ENCODE data around the gene ADARB1.

ADARB1 gene

GRCh38 chr21:45120975-45121374 is 46.6 kb downstream of the ADARB1 start:
- peak; percentile 75 to 98 for DNase-seq (ENCODE audit: low spot score in 2 of 2)
- Histone ChIP-seq H3K27me3 (ENCODE audit: low read depth) (no peaks in the 10 kb centered on the region), H3K4me1 (peaks cover 16% of the 10 kb centered on the region), H3K9me3 (no peaks in the 10 kb centered on the region), H3K4me3 (no peak overlapping the region), H3K36me3 (replicated peaks) (no peaks in the 10 kb centered on the region)
- in situ Hi-C loops (cut with MboI; ENCODE audit: low sequenced_read_pairs): no loop called here

GRCh38 chr21:45122030-45122429 is 47.6 kb downstream of the ADARB1 start:
- Histone ChIP-seq H3K9me3 (no peaks in the 10 kb centered on the region), H3K4me1 (peaks cover 16% of the 10 kb centered on the region), H3K36me3 (replicated peaks) (no peaks in the 10 kb centered on the region), H3K27me3 (ENCODE audit: low read depth) (no peaks in the 10 kb centered on the region), H3K4me3 (no peak overlapping the region)
- in situ Hi-C loops (cut with MboI; ENCODE audit: low sequenced_read_pairs): no loop called here
- DNase-seq (ENCODE audit: low spot score in 2 of 2): no peak

GRCh38 chr21:45122432-45123132 is 48.2 kb downstream of the ADARB1 start:
- peaks cover 16% of the 10 kb centered on the region for H3K4me1 ChIP-seq
- no peaks in the 10 kb centered on the region for H3K27me3 ChIP-seq (ENCODE audit: low read depth)
- H3K36me3 ChIP-seq (replicated peaks): no peaks in the 10 kb centered on the region
- H3K4me3 ChIP-seq: no peak overlapping the region
- in situ Hi-C loops (cut with MboI; ENCODE audit: low sequenced_read_pairs): no loop called here
- DNase-seq (ENCODE audit: low spot score in 2 of 2): no peak
- no peaks in the 10 kb centered on the region for H3K9me3 ChIP-seq

- H3K27me3 ChIP-seq (ENCODE audit: low read depth): no peaks in the 10 kb centered on the region
- in situ Hi-C loops (cut with MboI; ENCODE audit: low sequenced_read_pairs): no loop called here
- no peak for DNase-seq (ENCODE audit: low spot score in 2 of 2)
Measured at GRCh38 chr21:45123440-45123839, 49.1 kb downstream of the ADARB1 start.

GRCh38 chr21:45124596-45124995 is 50.2 kb downstream of the ADARB1 start:
- H3K9me3 ChIP-seq: no peaks in the 10 kb centered on the region
- H3K4me1 ChIP-seq: peaks cover 16% of the 10 kb centered on the region
- no peaks in the 10 kb centered on the region for H3K27me3 ChIP-seq (ENCODE audit: low read depth)
- no peak overlapping the region for H3K4me3 ChIP-seq
- in situ Hi-C loops (cut with MboI; ENCODE audit: low sequenced_read_pairs): no loop called here
- no peak for DNase-seq (ENCODE audit: low spot score in 2 of 2)
- no peaks in the 10 kb centered on the region for H3K36me3 ChIP-seq (replicated peaks)

More at GRCh38 chr21:45123440-45123839, 49.1 kb downstream of the ADARB1 start:
- H3K36me3 ChIP-seq (replicated peaks): no peaks in the 10 kb centered on the region
- H3K4me1 ChIP-seq: peaks cover 16% of the 10 kb centered on the region
- no peak overlapping the region for H3K4me3 ChIP-seq
- H3K9me3 ChIP-seq: no peaks in the 10 kb centered on the region

GRCh38 chr21:45125357-45125756 is 51.0 kb downstream of the ADARB1 start:
- no peaks in the 10 kb centered on the region for H3K9me3 ChIP-seq
- no peaks in the 10 kb centered on the region for H3K36me3 ChIP-seq (replicated peaks)
- in situ Hi-C loops (cut with MboI; ENCODE audit: low sequenced_read_pairs): loop anchor here (5.0 kb wide), 1 partner anchor 48 kb away; no protein-coding TSS in a partner anchor
- H3K27me3 ChIP-seq (ENCODE audit: low read depth): no peaks in the 10 kb centered on the region
- no peak overlapping the region for H3K4me3 ChIP-seq
- peaks cover 15% of the 10 kb centered on the region for H3K4me1 ChIP-seq
- no peak for DNase-seq (ENCODE audit: low spot score in 2 of 2)

GRCh38 chr21:45126204-45126626 is 51.8 kb downstream of the ADARB1 start:
- H3K36me3 ChIP-seq (replicated peaks): no peaks in the 10 kb centered on the region
- H3K4me3 ChIP-seq: no peak overlapping the region
- DNase-seq (ENCODE audit: low spot score in 2 of 2): no peak
- H3K4me1 ChIP-seq: peaks cover 10% of the 10 kb centered on the region
- no peaks in the 10 kb centered on the region for H3K9me3 ChIP-seq
- in situ Hi-C loops (cut with MboI; ENCODE audit: low sequenced_read_pairs): loop anchor here (5.0 kb wide), 1 partner anchor 49 kb away; no protein-coding TSS in a partner anchor
- H3K27me3 ChIP-seq (ENCODE audit: low read depth): no peaks in the 10 kb centered on the region

- no peak for DNase-seq (ENCODE audit: low spot score in 2 of 2)
- H3K36me3 ChIP-seq (replicated peaks): no peaks in the 10 kb centered on the region
- no peaks in the 10 kb centered on the region for H3K9me3 ChIP-seq
- H3K27me3 ChIP-seq (ENCODE audit: low read depth): no peaks in the 10 kb centered on the region
- H3K4me3 ChIP-seq: no peak overlapping the region
- in situ Hi-C loops (cut with MboI; ENCODE audit: low sequenced_read_pairs): loop anchor here (5.0 kb wide), 1 partner anchor 50 kb away; no protein-coding TSS in a partner anchor
- peaks cover 2% of the 10 kb centered on the region for H3K4me1 ChIP-seq
Measured at GRCh38 chr21:45126983-45127382, 52.6 kb downstream of the ADARB1 start.

- no peaks in the 10 kb centered on the region for H3K36me3 ChIP-seq (replicated peaks)
- no peak for DNase-seq (ENCODE audit: low spot score in 2 of 2)
- H3K4me1 ChIP-seq: no peaks in the 10 kb centered on the region
- in situ Hi-C loops (cut with MboI; ENCODE audit: low sequenced_read_pairs): loop anchor here (5.0 kb wide), 1 partner anchor 51 kb away; no protein-coding TSS in a partner anchor
- H3K27me3 ChIP-seq (ENCODE audit: low read depth): no peaks in the 10 kb centered on the region
- H3K4me3 ChIP-seq: no peak overlapping the region
- no peaks in the 10 kb centered on the region for H3K9me3 ChIP-seq
Measured at GRCh38 chr21:45127937-45128336, 53.6 kb downstream of the ADARB1 start.

- Histone ChIP-seq H3K27me3 (ENCODE audit: low read depth) (no peaks in the 10 kb centered on the region), H3K9me3 (no peaks in the 10 kb centered on the region), H3K4me1 (no peaks in the 10 kb centered on the region), H3K36me3 (replicated peaks) (no peaks in the 10 kb centered on the region), H3K4me3 (no peak overlapping the region)
- in situ Hi-C loops (cut with MboI; ENCODE audit: low sequenced_read_pairs): loop anchor here (5.0 kb wide), 1 partner anchor 51 kb away; no protein-coding TSS in a partner anchor
- peak in 1 of 2 experiments; percentile 74 for DNase-seq (ENCODE audit: low spot score in 2 of 2)
Measured at GRCh38 chr21:45128613-45129188, 54.3 kb downstream of the ADARB1 start.

GRCh38 chr21:45129189-45129923 is 55.0 kb downstream of the ADARB1 start:
- in situ Hi-C loops (cut with MboI; ENCODE audit: low sequenced_read_pairs): loop anchor here (5.0 kb wide), 1 partner anchor 52 kb away; no protein-coding TSS in a partner anchor
- DNase-seq (ENCODE audit: low spot score in 2 of 2): no peak

GRCh38 chr21:45130324-45130774 is 56.0 kb downstream of the ADARB1 start:
- H3K27me3 ChIP-seq (ENCODE audit: low read depth): no peaks in the 10 kb centered on the region
- H3K9me3 ChIP-seq: no peaks in the 10 kb centered on the region
- in situ Hi-C loops (cut with MboI; ENCODE audit: low sequenced_read_pairs): no loop called here
- no peak for DNase-seq (ENCODE audit: low spot score in 2 of 2)
- no peaks in the 10 kb centered on the region for H3K36me3 ChIP-seq (replicated peaks)
- H3K4me3 ChIP-seq: no peak overlapping the region
- H3K4me1 ChIP-seq: no peaks in the 10 kb centered on the region

More at GRCh38 chr21:45129189-45129923, 55.0 kb downstream of the ADARB1 start:
- H3K4me1 ChIP-seq: no peaks in the 10 kb centered on the region
- H3K9me3 ChIP-seq: no peaks in the 10 kb centered on the region
- H3K36me3 ChIP-seq (replicated peaks): no peaks in the 10 kb centered on the region
- H3K27me3 ChIP-seq (ENCODE audit: low read depth): no peaks in the 10 kb centered on the region
- H3K4me3 ChIP-seq: no peak overlapping the region

GRCh38 chr21:45131537-45131999 is 57.2 kb downstream of the ADARB1 start:
- DNase-seq (ENCODE audit: low spot score in 2 of 2): no peak
- Histone ChIP-seq H3K9me3 (no peaks in the 10 kb centered on the region), H3K4me3 (no peak overlapping the region), H3K36me3 (replicated peaks) (no peaks in the 10 kb centered on the region), H3K27me3 (ENCODE audit: low read depth) (no peaks in the 10 kb centered on the region), H3K4me1 (no peaks in the 10 kb centered on the region)
- in situ Hi-C loops (cut with MboI; ENCODE audit: low sequenced_read_pairs): no loop called here

Measured in HAP-1 (cell line).